ENCODE results near the gene GCC2.

Gene GCC2

DNA sequence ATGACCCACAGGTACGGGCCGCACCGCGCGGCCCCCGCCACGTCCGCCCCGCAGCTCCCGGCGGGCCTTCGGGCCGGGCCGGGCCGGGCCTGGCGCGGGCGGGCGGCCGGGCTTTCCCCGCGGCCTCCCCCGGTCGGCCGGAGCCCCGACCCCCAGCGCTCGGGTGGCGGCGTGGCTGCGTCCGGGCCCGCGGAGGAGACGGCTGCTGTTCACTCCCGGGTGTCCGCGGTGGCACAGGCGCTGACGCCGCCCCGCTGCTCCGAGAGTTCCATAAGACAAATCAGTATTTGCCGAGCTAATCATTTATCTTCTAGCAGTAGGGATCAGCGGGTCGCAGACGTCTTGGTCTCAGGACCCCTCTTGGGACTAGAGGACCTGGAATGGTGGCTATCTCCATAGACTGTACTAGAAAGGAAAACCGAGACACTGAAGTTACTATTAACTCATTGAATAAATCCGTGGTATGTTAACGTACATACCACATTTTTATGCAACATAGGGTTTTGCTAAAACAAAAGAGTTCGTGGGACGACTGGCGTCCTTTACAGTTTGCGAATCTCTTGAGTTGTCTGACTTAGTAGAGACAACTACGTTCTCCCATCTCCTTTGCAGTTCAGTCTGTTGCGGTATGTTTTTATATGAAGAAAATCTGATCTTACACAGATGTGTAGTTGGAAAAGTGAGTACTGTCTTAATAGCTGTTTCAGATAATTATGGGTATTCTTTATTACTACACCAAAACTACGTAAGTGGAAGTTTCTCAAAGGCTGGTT, 85.8 kb downstream of the GCC2 start:
- TF ChIP-seq POLR2AphosphoS5 (IDR thresholded peaks at IDR 0.05; ENCODE audit: low read depth, low read length) (no peak), FOXP2 (optimal IDR thresholded peaks at IDR 0.05; ENCODE audit: borderline replicate concordance, extremely low read depth, extremely low read length, insufficient read depth) (no peak), TAF1 (IDR thresholded peaks at IDR 0.05; ENCODE audit: borderline replicate concordance, insufficient read depth, low read length) (no peak)

DNA sequence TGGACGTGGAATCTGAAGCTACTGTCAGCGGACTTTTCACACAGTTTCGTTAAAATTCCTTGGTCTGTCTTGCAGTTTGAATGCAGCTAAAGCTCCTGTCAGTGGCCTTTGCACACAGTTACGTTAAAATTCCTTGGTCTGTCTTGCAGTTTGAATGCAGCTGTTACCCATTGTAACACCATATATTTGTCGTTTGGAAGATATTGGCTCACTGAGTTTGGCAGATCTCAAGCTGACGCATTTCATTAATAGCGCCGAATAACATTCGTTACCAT, 86.3 kb downstream of the GCC2 start:
- no peak for TF ChIP-seq FOXP2 (optimal IDR thresholded peaks at IDR 0.05; ENCODE audit: borderline replicate concordance, extremely low read depth, extremely low read length, insufficient read depth)
- TF ChIP-seq, protein P1, sequence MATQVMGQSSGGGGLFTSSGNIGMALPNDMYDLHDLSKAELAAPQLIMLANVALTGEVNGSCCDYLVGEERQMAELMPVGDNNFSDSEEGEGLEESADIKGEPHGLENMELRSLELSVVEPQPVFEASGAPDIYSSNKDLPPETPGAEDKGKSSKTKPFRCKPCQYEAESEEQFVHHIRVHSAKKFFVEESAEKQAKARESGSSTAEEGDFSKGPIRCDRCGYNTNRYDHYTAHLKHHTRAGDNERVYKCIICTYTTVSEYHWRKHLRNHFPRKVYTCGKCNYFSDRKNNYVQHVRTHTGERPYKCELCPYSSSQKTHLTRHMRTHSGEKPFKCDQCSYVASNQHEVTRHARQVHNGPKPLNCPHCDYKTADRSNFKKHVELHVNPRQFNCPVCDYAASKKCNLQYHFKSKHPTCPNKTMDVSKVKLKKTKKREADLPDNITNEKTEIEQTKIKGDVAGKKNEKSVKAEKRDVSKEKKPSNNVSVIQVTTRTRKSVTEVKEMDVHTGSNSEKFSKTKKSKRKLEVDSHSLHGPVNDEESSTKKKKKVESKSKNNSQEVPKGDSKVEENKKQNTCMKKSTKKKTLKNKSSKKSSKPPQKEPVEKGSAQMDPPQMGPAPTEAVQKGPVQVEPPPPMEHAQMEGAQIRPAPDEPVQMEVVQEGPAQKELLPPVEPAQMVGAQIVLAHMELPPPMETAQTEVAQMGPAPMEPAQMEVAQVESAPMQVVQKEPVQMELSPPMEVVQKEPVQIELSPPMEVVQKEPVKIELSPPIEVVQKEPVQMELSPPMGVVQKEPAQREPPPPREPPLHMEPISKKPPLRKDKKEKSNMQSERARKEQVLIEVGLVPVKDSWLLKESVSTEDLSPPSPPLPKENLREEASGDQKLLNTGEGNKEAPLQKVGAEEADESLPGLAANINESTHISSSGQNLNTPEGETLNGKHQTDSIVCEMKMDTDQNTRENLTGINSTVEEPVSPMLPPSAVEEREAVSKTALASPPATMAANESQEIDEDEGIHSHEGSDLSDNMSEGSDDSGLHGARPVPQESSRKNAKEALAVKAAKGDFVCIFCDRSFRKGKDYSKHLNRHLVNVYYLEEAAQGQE (IDR thresholded peaks at IDR 0.05; ENCODE audit: insufficient read depth in 1 of 2, low read depth in 2 of 2, low read length in 2 of 2): no peak
- no peak for TF ChIP-seq TAF1 (IDR thresholded peaks at IDR 0.05; ENCODE audit: borderline replicate concordance, insufficient read depth, low read length)
- TF ChIP-seq SIN3A (IDR thresholded peaks at IDR 0.05; ENCODE audit: borderline replicate concordance, insufficient read depth, low read length): no peak
- no peak for TF ChIP-seq POLR2AphosphoS5 (IDR thresholded peaks at IDR 0.05; ENCODE audit: low read depth, low read length)

DNA sequence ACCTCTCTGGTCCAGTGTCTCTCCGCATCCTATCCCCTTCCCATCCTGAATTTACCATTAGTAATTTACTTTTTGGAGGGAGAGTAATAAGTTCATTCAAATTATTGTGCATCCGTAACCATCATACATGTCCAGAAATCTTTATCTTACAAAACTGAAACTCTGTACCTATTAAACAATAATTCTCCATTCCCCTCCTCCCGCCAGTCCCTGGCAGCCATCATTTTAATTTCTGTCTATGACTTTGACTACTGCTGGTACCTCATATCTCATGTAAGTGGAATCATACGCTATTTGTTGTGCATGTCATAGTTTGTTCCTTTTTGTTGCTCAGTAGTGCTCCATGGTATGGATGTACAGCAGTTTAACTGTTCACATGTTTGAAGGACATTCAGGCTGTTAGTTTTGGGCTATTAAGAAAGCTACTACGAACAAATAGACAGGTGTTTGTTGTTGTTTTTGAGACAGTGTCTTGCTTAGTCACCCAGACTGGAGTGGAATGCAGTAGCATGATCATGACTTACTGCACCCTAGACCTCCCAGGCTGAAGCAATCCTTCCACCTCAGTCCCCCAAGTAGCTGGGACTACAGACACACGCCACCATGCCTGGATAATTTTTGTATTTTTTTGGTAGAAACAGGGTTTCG, 87.3 kb downstream of the GCC2 start:
- no peak for TF ChIP-seq TAF1 (IDR thresholded peaks at IDR 0.05; ENCODE audit: borderline replicate concordance, insufficient read depth, low read length)
- no peak for TF ChIP-seq SIN3A (IDR thresholded peaks at IDR 0.05; ENCODE audit: borderline replicate concordance, insufficient read depth, low read length)
- TF ChIP-seq, protein P1 (IDR thresholded peaks at IDR 0.05; ENCODE audit: insufficient read depth in 1 of 2, low read depth in 2 of 2, low read length in 2 of 2): no peak
- no peak for TF ChIP-seq FOXP2 (optimal IDR thresholded peaks at IDR 0.05; ENCODE audit: borderline replicate concordance, extremely low read depth, extremely low read length, insufficient read depth)
- no peak for TF ChIP-seq POLR2AphosphoS5 (IDR thresholded peaks at IDR 0.05; ENCODE audit: low read depth, low read length)

DNA sequence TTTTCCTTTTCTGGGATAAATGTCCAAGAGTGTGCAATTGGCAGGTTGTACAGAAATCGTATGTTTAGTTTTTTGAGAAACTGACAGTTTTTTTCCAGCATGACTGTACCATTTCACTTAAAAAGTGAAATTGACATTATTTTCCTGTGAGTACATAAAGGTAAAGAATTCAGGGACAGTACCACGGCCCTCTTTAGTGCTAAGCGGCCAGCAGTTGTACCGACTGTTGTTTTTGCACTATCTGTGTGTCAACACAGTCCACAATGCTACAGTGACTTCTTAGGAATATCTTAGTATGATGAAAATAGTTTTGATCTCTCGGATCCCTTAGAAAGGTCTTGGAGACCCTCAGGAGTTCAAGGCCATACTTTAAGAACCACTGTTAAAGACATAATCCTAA, 87.9 kb downstream of the GCC2 start:
- TF ChIP-seq, protein P1 (IDR thresholded peaks at IDR 0.05; ENCODE audit: insufficient read depth in 1 of 2, low read depth in 2 of 2, low read length in 2 of 2): no peak
- TF ChIP-seq SIN3A (IDR thresholded peaks at IDR 0.05; ENCODE audit: borderline replicate concordance, insufficient read depth, low read length) (no peak), POLR2AphosphoS5 (IDR thresholded peaks at IDR 0.05; ENCODE audit: low read depth, low read length) (no peak), FOXP2 (optimal IDR thresholded peaks at IDR 0.05; ENCODE audit: borderline replicate concordance, extremely low read depth, extremely low read length, insufficient read depth) (no peak), TAF1 (IDR thresholded peaks at IDR 0.05; ENCODE audit: borderline replicate concordance, insufficient read depth, low read length) (no peak)

DNA sequence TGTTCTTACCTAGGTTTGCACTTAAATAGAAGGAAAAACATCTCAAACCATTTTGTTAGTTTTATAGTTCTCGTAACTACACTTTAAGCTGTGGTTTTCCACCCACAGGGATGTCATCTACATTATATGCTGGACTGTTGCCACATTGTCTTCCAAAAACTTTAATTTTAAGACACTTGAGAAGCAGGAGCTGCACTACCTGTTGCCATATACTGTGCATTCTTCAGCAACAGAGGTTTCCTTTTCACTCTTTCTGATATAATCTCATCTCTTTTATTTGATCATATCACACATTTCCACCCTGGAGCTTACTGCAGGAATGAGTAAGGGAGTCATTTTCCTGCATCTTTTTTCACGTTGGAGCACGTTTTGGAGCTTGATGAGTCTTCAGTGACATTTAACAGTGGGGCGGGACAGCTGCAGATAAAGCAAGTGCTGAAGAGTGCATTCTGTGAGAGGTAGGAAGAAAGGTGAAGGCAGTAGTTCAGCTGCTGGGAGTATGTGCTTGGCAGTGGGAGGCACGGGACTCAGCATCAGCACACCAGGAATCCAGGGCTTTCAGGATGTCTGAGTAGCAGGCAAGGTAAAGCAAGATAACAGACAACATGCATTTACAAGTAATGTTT, 89.1 kb downstream of the GCC2 start:
- TF ChIP-seq SIN3A (IDR thresholded peaks at IDR 0.05; ENCODE audit: borderline replicate concordance, insufficient read depth, low read length): no peak
- no peak for TF ChIP-seq POLR2AphosphoS5 (IDR thresholded peaks at IDR 0.05; ENCODE audit: low read depth, low read length)
- no peak for TF ChIP-seq TAF1 (IDR thresholded peaks at IDR 0.05; ENCODE audit: borderline replicate concordance, insufficient read depth, low read length)
- no peak for TF ChIP-seq FOXP2 (optimal IDR thresholded peaks at IDR 0.05; ENCODE audit: borderline replicate concordance, extremely low read depth, extremely low read length, insufficient read depth)
- TF ChIP-seq, protein P1 (IDR thresholded peaks at IDR 0.05; ENCODE audit: insufficient read depth in 1 of 2, low read depth in 2 of 2, low read length in 2 of 2): no peak
